ENCODE data around the gene TMEM132D. TPM values are rescaled to one million over a fixed set of nuclear protein-coding genes. Genes with fewer than 3 reads are reported as not detected.

Gene TMEM132D
- total and polyA plus RNA-seq, 2 of the 4 experiments (the other 2 are of a cell fraction) = not detected

- BruUV-seq (replicated peaks) = no TSS peak
- TF ChIP-seq MXI1 (IDR thresholded peaks at IDR 0.05; ENCODE audit: borderline replicate concordance, low read depth, low read length) (no peak), NFE2L2 (IDR thresholded peaks at IDR 0.05; ENCODE audit: low read depth, low read length) (no peak), SMC3 (IDR thresholded peaks at IDR 0.05; ENCODE audit: low read depth, low read length) (no peak), FOS (IDR thresholded peaks at IDR 0.05; ENCODE audit: low read depth, low read length) (no peak), MAZ (IDR thresholded peaks at IDR 0.05; ENCODE audit: borderline replicate concordance, low read depth, low read length) (no peak), MAFK (IDR thresholded peaks at IDR 0.05; ENCODE audit: low read depth, low read length) (no peak), RCOR1 (IDR thresholded peaks at IDR 0.05; ENCODE audit: insufficient replicate concordance, low read length) (no peak), USF2 (IDR thresholded peaks at IDR 0.05; ENCODE audit: low read depth, low read length) (no peak), RFX5 (IDR thresholded peaks at IDR 0.05; ENCODE audit: low read depth, low read length) (no peak), CEBPB (IDR thresholded peaks at IDR 0.05; ENCODE audit: low read depth, low read length) (no peak), BHLHE40 (IDR thresholded peaks at IDR 0.05; ENCODE audit: low read depth, low read length) (no peak), CTCF (conservative IDR thresholded peaks at IDR 0.05; ENCODE audit: low read depth, low read length) (no peak), POLR2A (IDR thresholded peaks at IDR 0.05; ENCODE audit: low read depth, low read length) (no peak), CHD1 (IDR thresholded peaks at IDR 0.05; ENCODE audit: low read depth, low read length) (no peak), RAD21 (IDR thresholded peaks at IDR 0.05; ENCODE audit: low read length) (no peak), ELK1 (IDR thresholded peaks at IDR 0.05; ENCODE audit: borderline replicate concordance, low read depth, low read length) (no peak)
- H3K4me2 ChIP-seq (ENCODE audit: low read depth, low read length) = no peak overlapping the region
- H3K27ac ChIP-seq (ENCODE audit: insufficient read depth, low read length) = no peak overlapping the region
- no peak overlapping the region for H3K18ac ChIP-seq (ENCODE audit: low read depth, low read length)
- DNase-seq = no peak
- no peak overlapping the region for H4K8ac ChIP-seq (ENCODE audit: low read depth in 2 of 2, low read length in 2 of 2)
- no peak overlapping the region for H2BK5ac ChIP-seq (ENCODE audit: low read depth, low read length, poor library complexity, severe bottlenecking)
- dilution Hi-C loops (cut with HindIII; ENCODE audit: low sequenced_read_pairs, unreplicated experiment) = no loop called here
- no peak overlapping the region for H3K4ac ChIP-seq (ENCODE audit: low read depth, low read length)
- no peaks in the 10 kb centered on the region for H3K79me1 ChIP-seq (ENCODE audit: low read depth in 1 of 2, low read length in 2 of 2)
- no peak for ATAC-seq (ENCODE audit: low read depth)
- 60% methylated on average over 1 of the region's 7 CpGs; no CpG with 5 or more reads in 1 of the 2 experiments for WGBS, 2 experiments (ENCODE audit: extremely low coverage in 2 of 2, insufficient read length in 1 of 2)
- no peak overlapping the region for H2AK9ac ChIP-seq (replicated peaks; ENCODE audit: low read depth, low read length, poor library complexity)
- ChIA-PET POLR2A (ENCODE audit: unreplicated experiment) (no interaction called here), CTCF (no interaction called here)
- peaks cover 13% of the 10 kb centered on the region for H3K9me3 ChIP-seq (ENCODE audit: control insufficient read depth, insufficient read depth, low read length)
- no peaks in the 10 kb centered on the region for H3K36me3 ChIP-seq (ENCODE audit: control insufficient read depth, insufficient read depth, low read length)
- in situ Hi-C loops (cut with MboI; ENCODE audit: low sequenced_read_pairs) = no loop called here
- H4K20me1 ChIP-seq (ENCODE audit: insufficient read depth, low read length) = no peaks in the 10 kb centered on the region
- no peaks in the 10 kb centered on the region for H3K9me1 ChIP-seq (ENCODE audit: insufficient read depth, low read length)
- H3K9ac ChIP-seq (ENCODE audit: low read depth, low read length) = no peak overlapping the region
- H3K4me1 ChIP-seq (ENCODE audit: control insufficient read depth, insufficient read depth, low read length) = no peaks in the 10 kb centered on the region
- H4K5ac ChIP-seq (ENCODE audit: low read depth, low read length) = no peak overlapping the region
- H3K27me3 ChIP-seq (ENCODE audit: control insufficient read depth, insufficient read depth, low read length) = no peaks in the 10 kb centered on the region
- H3K56ac ChIP-seq (ENCODE audit: extremely low read depth, insufficient read depth, low read length) = no peak overlapping the region
- no peak overlapping the region for H2BK120ac ChIP-seq (ENCODE audit: low read depth, low read length)
- no peak overlapping the region for H2AFZ ChIP-seq (replicated peaks; ENCODE audit: low read length, poor library complexity)
- H2BK15ac ChIP-seq (ENCODE audit: low read depth, low read length) = no peak overlapping the region
- no peak overlapping the region for H3K23ac ChIP-seq (ENCODE audit: low read depth, low read length)
- H4K91ac ChIP-seq (ENCODE audit: insufficient read depth, low read depth, low read length) = no peak overlapping the region
- H2BK20ac ChIP-seq (ENCODE audit: low read depth, low read length) = no peak overlapping the region
- H3K4me3 ChIP-seq (ENCODE audit: insufficient read depth, low read depth, low read length) = no peak overlapping the region
- H3K14ac ChIP-seq (replicated peaks; ENCODE audit: low read depth, low read length) = no peak overlapping the region
- intact Hi-C loops (cut with micrococcal nuclease) = no loop called here
- no peak overlapping the region for H2AK5ac ChIP-seq (ENCODE audit: low read depth, low read length)
These were observed 371.7 kb downstream of the TMEM132D start for GRCh38 chr12:129532082-129532481.
